Testis (tissue), 2 donors: ENCODE data around the gene SCT.

ENCODE experiments used
- POLR2A ChIP-seq: fragments of 450-650 bp; IDR thresholded peaks from one replicate; pipeline ENCODE4 v1.6.1; 2017; ENCODE audit warnings: antibody characterized with exemption, mild to moderate bottlenecking, moderate library complexity
- TF ChIP-seq, protein P1 (sequence below), 3 experiments: fragments of 450-650 bp in 2 of 3; fragments of 200-600 bp in 1 of 3; sonication (generic) in 1 of 3; IDR thresholded peaks; one replicate each; pipeline ENCODE4 v1.5.1; 2016 to 2019; ENCODE audit warnings: antibody characterized with exemption in 3 of 3, mild to moderate bottlenecking in 2 of 3, moderate library complexity in 1 of 3

GRCh38 chr11:623999-624704 is 2.8 kb downstream of the SCT start:
- TF ChIP-seq, protein P1, sequence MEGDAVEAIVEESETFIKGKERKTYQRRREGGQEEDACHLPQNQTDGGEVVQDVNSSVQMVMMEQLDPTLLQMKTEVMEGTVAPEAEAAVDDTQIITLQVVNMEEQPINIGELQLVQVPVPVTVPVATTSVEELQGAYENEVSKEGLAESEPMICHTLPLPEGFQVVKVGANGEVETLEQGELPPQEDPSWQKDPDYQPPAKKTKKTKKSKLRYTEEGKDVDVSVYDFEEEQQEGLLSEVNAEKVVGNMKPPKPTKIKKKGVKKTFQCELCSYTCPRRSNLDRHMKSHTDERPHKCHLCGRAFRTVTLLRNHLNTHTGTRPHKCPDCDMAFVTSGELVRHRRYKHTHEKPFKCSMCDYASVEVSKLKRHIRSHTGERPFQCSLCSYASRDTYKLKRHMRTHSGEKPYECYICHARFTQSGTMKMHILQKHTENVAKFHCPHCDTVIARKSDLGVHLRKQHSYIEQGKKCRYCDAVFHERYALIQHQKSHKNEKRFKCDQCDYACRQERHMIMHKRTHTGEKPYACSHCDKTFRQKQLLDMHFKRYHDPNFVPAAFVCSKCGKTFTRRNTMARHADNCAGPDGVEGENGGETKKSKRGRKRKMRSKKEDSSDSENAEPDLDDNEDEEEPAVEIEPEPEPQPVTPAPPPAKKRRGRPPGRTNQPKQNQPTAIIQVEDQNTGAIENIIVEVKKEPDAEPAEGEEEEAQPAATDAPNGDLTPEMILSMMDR (IDR thresholded peaks at IDR 0.05), result no peak
- no peak for TF ChIP-seq POLR2A
